ENCODE results near the gene LRRC2.
"Not testable (repeated sequence)": the region's sequence is repeated elsewhere in the genome, so short reads cannot be mapped to it uniquely, and the experiment has no call there.

GRCh38 chr3:46577580-46578249 lies 11.6 kb upstream of the LRRC2 start:
- not testable (repeated sequence) for TF ChIP-seq POLR2AphosphoS5 (IDR thresholded peaks at IDR 0.05); CTCF (IDR thresholded peaks at IDR 0.05 in 8 of 11, conservative IDR thresholded peaks at IDR 0.05 in 3 of 11); POLR2A (IDR thresholded peaks at IDR 0.05)
